GM12873 (cell line): Measurements from ENCODE around the gene CHIA.

Source experiments
- TF ChIP-seq, protein P1 (sequence below): IDR thresholded peaks from 2 replicates; pipeline ENCODE4 v1.5.1; 2012; ENCODE audit warnings: low read depth, mild to moderate bottlenecking, moderate library complexity, low read length, control low read depth; ENCODE audit not compliant: insufficient read depth; ENCODE audit errors: missing control alignments

CHIA gene

DNA sequence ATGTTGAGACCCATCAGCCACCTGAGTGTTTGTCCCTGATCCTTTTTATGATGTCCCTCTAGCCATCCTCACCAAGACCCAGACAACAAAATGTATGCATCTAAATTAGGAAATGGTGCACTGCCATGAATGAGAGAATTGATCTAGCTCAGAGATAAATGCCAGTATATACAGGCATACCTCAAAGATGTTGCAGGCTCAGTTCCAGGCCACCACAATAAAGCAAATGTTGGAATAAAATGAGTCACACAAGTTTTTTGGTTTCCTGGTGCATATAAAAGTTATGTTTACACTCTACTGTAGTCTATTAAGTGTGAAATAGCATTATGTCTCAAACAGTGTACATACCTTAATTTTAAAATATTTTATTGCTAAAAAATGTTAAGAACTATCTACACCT, 63.9 kb downstream of the CHIA start:
- TF ChIP-seq, protein P1, sequence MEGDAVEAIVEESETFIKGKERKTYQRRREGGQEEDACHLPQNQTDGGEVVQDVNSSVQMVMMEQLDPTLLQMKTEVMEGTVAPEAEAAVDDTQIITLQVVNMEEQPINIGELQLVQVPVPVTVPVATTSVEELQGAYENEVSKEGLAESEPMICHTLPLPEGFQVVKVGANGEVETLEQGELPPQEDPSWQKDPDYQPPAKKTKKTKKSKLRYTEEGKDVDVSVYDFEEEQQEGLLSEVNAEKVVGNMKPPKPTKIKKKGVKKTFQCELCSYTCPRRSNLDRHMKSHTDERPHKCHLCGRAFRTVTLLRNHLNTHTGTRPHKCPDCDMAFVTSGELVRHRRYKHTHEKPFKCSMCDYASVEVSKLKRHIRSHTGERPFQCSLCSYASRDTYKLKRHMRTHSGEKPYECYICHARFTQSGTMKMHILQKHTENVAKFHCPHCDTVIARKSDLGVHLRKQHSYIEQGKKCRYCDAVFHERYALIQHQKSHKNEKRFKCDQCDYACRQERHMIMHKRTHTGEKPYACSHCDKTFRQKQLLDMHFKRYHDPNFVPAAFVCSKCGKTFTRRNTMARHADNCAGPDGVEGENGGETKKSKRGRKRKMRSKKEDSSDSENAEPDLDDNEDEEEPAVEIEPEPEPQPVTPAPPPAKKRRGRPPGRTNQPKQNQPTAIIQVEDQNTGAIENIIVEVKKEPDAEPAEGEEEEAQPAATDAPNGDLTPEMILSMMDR = no peak

DNA sequence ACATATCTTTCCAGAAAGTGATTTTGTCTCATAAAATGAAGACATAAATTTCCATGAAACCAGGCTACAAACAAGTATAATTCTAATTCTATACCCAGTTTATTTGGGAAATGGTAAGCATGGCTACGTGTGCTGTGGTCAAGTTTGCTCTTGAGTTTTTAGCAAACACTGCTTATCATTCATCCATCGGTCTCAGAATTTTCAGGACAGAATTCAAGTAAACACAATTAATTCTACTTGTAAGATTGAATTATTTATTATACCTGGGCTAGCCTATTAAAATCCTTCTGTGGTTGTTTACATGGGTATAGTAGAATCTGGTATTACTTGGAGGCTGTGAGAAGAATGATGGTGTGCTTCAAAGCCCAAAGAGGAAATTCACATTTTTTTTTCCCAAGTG, 68.3 kb downstream of the CHIA start:
- TF ChIP-seq, protein P1 = no peak

DNA sequence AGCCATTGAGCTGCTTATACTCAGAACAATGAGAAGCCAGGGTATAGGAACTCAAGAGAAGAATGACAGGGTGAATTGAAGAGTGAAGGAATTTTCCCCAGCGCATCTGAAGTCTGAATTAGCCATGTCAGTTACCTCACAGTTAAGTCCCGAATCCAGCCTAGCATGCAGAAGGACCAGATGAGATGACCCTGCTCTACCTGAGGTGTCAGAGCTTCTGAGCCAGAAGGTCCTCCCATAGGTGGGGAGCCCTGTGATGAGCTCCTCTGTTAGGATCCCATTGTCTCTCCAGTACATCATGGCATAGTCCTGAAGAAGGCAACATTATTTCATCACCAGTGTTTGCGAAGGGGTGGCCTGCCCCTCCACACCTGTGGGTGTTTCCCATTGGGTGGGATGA, 68.7 kb downstream of the CHIA start:
- TF ChIP-seq, protein P1 = no peak

DNA sequence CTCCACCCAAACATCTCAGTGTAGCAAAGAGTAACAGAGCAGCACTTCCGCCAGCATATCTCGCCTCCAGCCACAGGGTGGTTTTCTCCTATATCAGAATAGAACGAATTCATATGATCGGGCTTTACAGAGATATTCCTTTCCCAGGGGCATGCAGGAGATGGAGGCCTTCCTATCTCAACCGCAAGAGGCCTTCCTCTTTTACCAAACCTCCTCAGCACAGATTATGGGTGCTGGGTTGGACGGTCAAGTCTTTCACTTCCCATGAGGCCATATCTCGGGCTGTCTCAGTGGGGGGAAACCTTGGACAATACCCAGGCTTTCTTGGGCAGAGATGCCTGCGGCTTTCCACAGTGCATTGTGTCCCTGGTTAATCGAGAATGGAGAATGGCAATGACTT, 71.1 kb downstream of the CHIA start:
- TF ChIP-seq, protein P1 = no peak

DNA sequence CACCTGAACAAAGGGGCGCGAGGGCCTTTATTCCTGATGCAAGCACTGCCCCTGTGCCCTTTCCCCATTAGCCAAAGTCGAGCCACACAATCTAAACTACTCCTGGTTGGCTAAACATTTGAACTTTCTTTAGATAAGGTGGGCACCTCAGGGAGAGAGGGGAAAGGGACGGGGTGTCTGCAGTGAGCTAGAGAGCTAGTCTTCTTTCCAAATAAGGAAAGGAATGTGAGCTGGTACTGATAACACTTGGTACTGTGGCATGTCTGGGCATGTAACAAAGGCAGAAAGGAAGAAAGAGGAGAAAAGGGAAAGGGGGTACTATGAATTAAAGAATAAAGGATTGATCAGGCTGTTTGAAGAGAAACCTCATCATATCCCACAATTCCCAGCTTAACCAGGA, 74.0 kb downstream of the CHIA start:
- TF ChIP-seq, protein P1 = no peak

DNA sequence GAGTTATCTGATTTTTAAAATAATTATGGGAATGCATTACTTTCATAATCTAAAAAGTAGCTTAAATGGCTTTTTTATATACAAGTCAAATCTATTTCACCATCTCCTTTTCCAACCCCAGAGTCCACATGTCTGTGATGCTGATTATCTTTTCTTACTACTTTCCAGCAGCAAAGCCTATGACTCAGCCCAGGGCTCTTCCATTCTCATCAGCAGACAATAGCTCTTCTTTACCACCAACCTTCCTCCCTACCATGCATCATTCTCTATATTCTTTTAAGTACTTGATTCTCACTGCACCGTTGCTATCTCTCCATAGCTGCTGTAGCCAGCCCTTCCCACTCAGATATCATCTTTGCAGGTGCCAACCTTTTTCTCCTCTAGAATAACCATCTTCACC, 75.6 kb downstream of the CHIA start:
- TF ChIP-seq, protein P1 = no peak

DNA sequence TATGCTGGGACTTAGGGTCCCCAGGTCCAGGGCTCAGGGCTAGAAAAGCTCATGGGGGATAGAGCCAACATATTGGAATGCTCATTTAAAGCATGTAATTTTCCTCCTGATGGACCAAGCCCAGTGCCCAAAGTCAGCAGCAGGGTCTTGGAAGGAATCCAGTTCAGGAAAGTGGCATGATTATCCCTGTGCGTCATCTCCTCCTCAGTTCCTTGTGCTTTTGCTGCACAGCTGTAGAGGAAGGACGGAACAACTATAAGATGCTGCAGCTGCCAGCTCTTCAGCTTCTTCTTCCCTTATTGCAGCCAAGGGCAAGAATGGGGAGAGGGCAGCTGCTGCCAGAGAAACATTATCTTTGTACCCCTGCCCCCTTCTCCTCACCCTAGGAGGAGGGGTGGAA, 78.5 kb downstream of the CHIA start:
- TF ChIP-seq, protein P1 = no peak
